BLaER1 treated with 17β-estradiol and CSF1 and Interleukin-3, amounts not matched to agents 10 nM and 100 nM (cell line): ENCODE results near the gene COQ7.

Experiments used
- H3K27ac ChIP-seq, 11 experiments: shearing (Covaris generic); formaldehyde crosslinking; 2 replicates each; pipeline ENCODE4 v1.8.1; 2022
- H3K27me3 ChIP-seq, 11 experiments: shearing (Covaris generic); formaldehyde crosslinking; 2 replicates each; pipeline ENCODE4 v1.8.1; 2022
- H3K36me3 ChIP-seq, 11 experiments: shearing (Covaris generic); formaldehyde crosslinking; 2 replicates each; pipeline ENCODE4 v1.8.1; 2022
- H3K4me1 ChIP-seq, 10 experiments: shearing (Covaris generic); formaldehyde crosslinking; 2 replicates each; pipeline ENCODE4 v1.8.1; 2022
- H3K4me2 ChIP-seq, 11 experiments: shearing (Covaris generic); formaldehyde crosslinking; 2 replicates each; pipeline ENCODE4 v1.8.1; 2022
- H3K4me3 ChIP-seq, 10 experiments: shearing (Covaris generic); formaldehyde crosslinking; 2 replicates each; pipeline ENCODE4 v1.8.1; 2022
- H3K9ac ChIP-seq, 11 experiments: shearing (Covaris generic); formaldehyde crosslinking; 2 replicates each; pipeline ENCODE4 v1.8.1; 2022
- H3K9me3 ChIP-seq, 11 experiments: shearing (Covaris generic); formaldehyde crosslinking; replicated peaks in 1 of 11; 2 replicates each; pipeline ENCODE4 v1.8.1; 2022
- H4K20me1 ChIP-seq, 11 experiments: shearing (Covaris generic); formaldehyde crosslinking; 2 replicates each; pipeline ENCODE4 v1.8.1; 2022
- Cebpa-rat ChIP-seq, 11 experiments: shearing (Covaris generic); IDR thresholded peaks; 2 replicates each; pipeline ENCODE4 v1.8.1; 2022

The COQ7 gene

DNA sequence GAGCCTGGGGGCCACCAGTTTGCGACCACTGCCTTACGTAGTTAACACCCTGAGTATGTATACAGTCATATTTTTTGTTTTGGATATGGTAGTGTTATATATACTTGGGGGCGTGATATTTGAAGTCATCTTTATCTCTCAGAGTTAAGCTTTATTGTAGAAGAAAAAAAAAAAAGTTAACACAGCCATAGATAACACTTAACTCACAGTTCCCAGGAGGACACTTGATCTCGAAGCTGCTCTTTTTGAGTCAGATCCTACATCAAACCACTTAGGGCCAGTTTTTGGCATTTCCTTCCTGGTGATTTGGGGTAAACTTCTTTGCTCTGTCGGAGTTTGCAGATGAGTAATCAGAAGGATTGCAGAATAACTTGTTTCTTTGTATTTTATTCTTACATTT lies 52.1 kb downstream of the COQ7 start:
- Histone ChIP-seq H4K20me1 (no peaks in the 10 kb centered on the region), H3K9me3 (peaks cover 0 to 11% (median 5%) of the 10 kb centered on the region in 11 experiments; a peak in 16 of 22 replicates), H3K27ac (peak overlapping the region; percentile 53 to 93 (median 83)), H3K27me3 (peaks cover 0 to 5% (median 0%) of the 10 kb centered on the region in 11 experiments; a peak in 3 of 22 replicates), H3K9ac (peak overlapping the region in 10 of 11 experiments; percentile 43 to 92 (median 76); a peak in 21 of 22 replicates), H3K4me3 (peak overlapping the region; percentile 14 to 68 (median 48); a peak in 17 of 20 replicates), H3K4me2 (peak overlapping the region; percentile 70 to 92 (median 81)), H3K4me1 (peaks cover 39 to 74% (median 71%) of the 10 kb centered on the region in 10 experiments), H3K36me3 (peaks cover 0 to 15% (median 0%) of the 10 kb centered on the region in 11 experiments; a peak in 1 of 22 replicates)
- no peak for TF ChIP-seq Cebpa-rat (IDR thresholded peaks at IDR 0.05)

- H3K4me3 ChIP-seq, result no peak overlapping the region
- H3K9ac ChIP-seq, result no peak overlapping the region
- H3K9me3 ChIP-seq, result peaks cover 13 to 33% (median 28%) of the 10 kb centered on the region in 11 experiments
- no peak overlapping the region for H3K27ac ChIP-seq
- H3K4me2 ChIP-seq, result no peak overlapping the region
- no peaks in the 10 kb centered on the region for H3K27me3 ChIP-seq
- no peak for TF ChIP-seq Cebpa-rat (IDR thresholded peaks at IDR 0.05)
- H4K20me1 ChIP-seq, result no peaks in the 10 kb centered on the region
- peaks cover 0 to 16% (median 0%) of the 10 kb centered on the region in 11 experiments; a peak in 1 of 22 replicates for H3K36me3 ChIP-seq
- peaks cover 30 to 57% (median 52%) of the 10 kb centered on the region in 10 experiments for H3K4me1 ChIP-seq
These were observed 56.2 kb downstream of the COQ7 start for GRCh38 chr16:19123535-19124178.

DNA sequence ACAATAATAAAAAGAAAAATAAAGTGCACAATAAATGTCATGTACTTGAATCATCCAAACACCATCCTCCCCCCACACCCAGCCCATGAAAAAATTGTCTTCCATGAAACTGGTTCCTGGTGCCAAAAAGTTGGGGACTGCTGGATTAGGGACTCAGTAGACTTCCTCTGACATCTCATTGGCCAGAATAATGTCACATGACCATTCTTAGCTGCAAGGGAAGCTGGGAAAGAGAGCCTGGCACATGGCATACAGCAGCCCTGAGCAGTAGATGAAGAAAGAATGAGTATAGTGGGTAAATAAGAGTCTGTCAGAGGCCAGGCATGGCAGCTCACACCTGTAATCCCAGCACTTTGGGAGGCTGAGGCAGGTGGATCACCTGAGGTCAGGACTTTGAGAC lies 58.9 kb downstream of the COQ7 start:
- Histone ChIP-seq H3K36me3 (peaks cover 0 to 11% (median 0%) of the 10 kb centered on the region in 11 experiments; a peak in 1 of 22 replicates), H3K9ac (no peak overlapping the region), H3K4me3 (no peak overlapping the region), H3K27ac (no peak overlapping the region), H3K4me1 (peaks cover 40 to 58% (median 52%) of the 10 kb centered on the region in 10 experiments), H3K4me2 (peak overlapping the region in 3 of 11 experiments; percentile 86 to 91 (median 88); a peak in 3 of 22 replicates), H3K27me3 (no peaks in the 10 kb centered on the region), H4K20me1 (no peaks in the 10 kb centered on the region), H3K9me3 (peaks cover 13 to 33% (median 28%) of the 10 kb centered on the region in 11 experiments)
- no peak for TF ChIP-seq Cebpa-rat (IDR thresholded peaks at IDR 0.05)

DNA sequence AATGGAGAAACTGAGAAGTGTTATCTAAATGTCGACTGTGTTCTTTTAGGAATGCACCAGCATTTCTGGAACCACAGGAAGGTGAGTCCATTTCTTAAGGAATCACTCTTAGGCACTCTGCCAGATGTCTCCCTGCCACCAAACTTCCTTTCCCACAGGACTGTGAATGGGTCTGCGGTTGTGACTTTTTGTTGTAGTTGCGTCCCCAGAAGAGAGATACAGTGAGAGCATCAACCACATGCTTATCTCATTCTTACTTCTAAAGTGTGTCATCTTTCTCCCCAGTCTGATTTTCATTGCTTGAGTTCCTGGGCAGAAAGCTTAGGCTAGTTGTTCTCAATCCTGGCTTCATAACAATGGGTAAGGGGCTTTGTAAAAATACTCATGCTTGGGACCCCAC lies 59.8 kb downstream of the COQ7 start:
- H3K36me3 ChIP-seq, result 0 out of 22 replicates have a peak, but pooled peaks cover 0 to 6% (median 0%) of the 10 kb centered on the region in 11 experiments
- no peaks in the 10 kb centered on the region for H3K27me3 ChIP-seq
- H4K20me1 ChIP-seq, result no peaks in the 10 kb centered on the region
- peak overlapping the region in 7 of 11 experiments; percentile 14 to 88 (median 77); a peak in 13 of 22 replicates for H3K27ac ChIP-seq
- peaks cover 13 to 33% (median 28%) of the 10 kb centered on the region in 11 experiments for H3K9me3 ChIP-seq
- TF ChIP-seq Cebpa-rat (IDR thresholded peaks at IDR 0.05), result no peak
- no peak overlapping the region for H3K4me3 ChIP-seq
- H3K9ac ChIP-seq, result peak overlapping the region in 5 of 11 experiments; percentile 3 to 52 (median 35); a peak in 5 of 22 replicates
- H3K4me1 ChIP-seq, result peaks cover 49 to 59% (median 55%) of the 10 kb centered on the region in 10 experiments
- peak overlapping the region; percentile 26 to 91 (median 87); a peak in 18 of 22 replicates for H3K4me2 ChIP-seq

- H3K36me3 ChIP-seq, result 0 out of 22 replicates have a peak, but pooled peaks cover 0 to 6% (median 0%) of the 10 kb centered on the region in 11 experiments
- TF ChIP-seq Cebpa-rat (IDR thresholded peaks at IDR 0.05), result no peak
- H3K9ac ChIP-seq, result peak overlapping the region in 7 of 11 experiments; percentile 3 to 52 (median 35); a peak in 9 of 22 replicates
- H3K4me1 ChIP-seq, result peaks cover 54 to 64% (median 60%) of the 10 kb centered on the region in 10 experiments
- no peaks in the 10 kb centered on the region for H3K27me3 ChIP-seq
- peak overlapping the region in 9 of 11 experiments; percentile 0 to 88 (median 68); a peak in 18 of 22 replicates for H3K27ac ChIP-seq
- H3K9me3 ChIP-seq, result peaks cover 13 to 33% (median 28%) of the 10 kb centered on the region in 11 experiments
- H3K4me3 ChIP-seq, result peak overlapping the region in 2 of 10 experiments; percentile 23 to 29; a peak in 2 of 20 replicates
- H4K20me1 ChIP-seq, result no peaks in the 10 kb centered on the region
- peak overlapping the region; percentile 26 to 91 (median 87); a peak in 21 of 22 replicates for H3K4me2 ChIP-seq
These were observed 60.3 kb downstream of the COQ7 start for GRCh38 chr16:19127674-19128131.

- H3K36me3 ChIP-seq, result 0 out of 22 replicates have a peak, but pooled peaks cover 0 to 6% (median 0%) of the 10 kb centered on the region in 11 experiments
- no peaks in the 10 kb centered on the region for H4K20me1 ChIP-seq
- H3K4me2 ChIP-seq, result peak overlapping the region; percentile 68 to 91 (median 87)
- peak overlapping the region in 10 of 11 experiments; percentile 10 to 88 (median 72); a peak in 17 of 22 replicates for H3K27ac ChIP-seq
- H3K9me3 ChIP-seq, result peaks cover 13 to 33% (median 28%) of the 10 kb centered on the region in 11 experiments
- peak overlapping the region in 7 of 11 experiments; percentile 5 to 52 (median 35); a peak in 8 of 22 replicates for H3K9ac ChIP-seq
- peak overlapping the region in 1 of 10 experiments; percentile 29; a peak in 1 of 20 replicates for H3K4me3 ChIP-seq
- no peak for TF ChIP-seq Cebpa-rat (IDR thresholded peaks at IDR 0.05)
- H3K27me3 ChIP-seq, result no peaks in the 10 kb centered on the region
- H3K4me1 ChIP-seq, result peaks cover 58 to 72% (median 69%) of the 10 kb centered on the region in 10 experiments
These were observed 61.2 kb downstream of the COQ7 start for GRCh38 chr16:19128454-19129200.
